Endometrial microvascular endothelial cells (primary cell): ENCODE measurements around the gene ABCE1. TPM values are rescaled to one million over a fixed set of nuclear protein-coding genes. Genes with fewer than 3 reads are reported as not detected.

Experiments used
- in situ Hi-C: cut with HindIII; loops from 2 replicates; pipeline ENCODE4 v1.10.0; 2017; ENCODE audit warnings: low sequenced_read_pairs, low pct_unique_long_range_greater_than_20kb; ENCODE audit errors: inconsistent ontology term
- total RNA-seq: library from RNA; depleted of rRNA; stranded (reverse); fragments of >200 nt; gene quantifications from one replicate; pipeline ENCODE4 v1.2.3, GENCODE V29; 2015; ENCODE audit errors: inconsistent ontology term

Gene ABCE1
- total RNA-seq, result 226 TPM

DNA sequence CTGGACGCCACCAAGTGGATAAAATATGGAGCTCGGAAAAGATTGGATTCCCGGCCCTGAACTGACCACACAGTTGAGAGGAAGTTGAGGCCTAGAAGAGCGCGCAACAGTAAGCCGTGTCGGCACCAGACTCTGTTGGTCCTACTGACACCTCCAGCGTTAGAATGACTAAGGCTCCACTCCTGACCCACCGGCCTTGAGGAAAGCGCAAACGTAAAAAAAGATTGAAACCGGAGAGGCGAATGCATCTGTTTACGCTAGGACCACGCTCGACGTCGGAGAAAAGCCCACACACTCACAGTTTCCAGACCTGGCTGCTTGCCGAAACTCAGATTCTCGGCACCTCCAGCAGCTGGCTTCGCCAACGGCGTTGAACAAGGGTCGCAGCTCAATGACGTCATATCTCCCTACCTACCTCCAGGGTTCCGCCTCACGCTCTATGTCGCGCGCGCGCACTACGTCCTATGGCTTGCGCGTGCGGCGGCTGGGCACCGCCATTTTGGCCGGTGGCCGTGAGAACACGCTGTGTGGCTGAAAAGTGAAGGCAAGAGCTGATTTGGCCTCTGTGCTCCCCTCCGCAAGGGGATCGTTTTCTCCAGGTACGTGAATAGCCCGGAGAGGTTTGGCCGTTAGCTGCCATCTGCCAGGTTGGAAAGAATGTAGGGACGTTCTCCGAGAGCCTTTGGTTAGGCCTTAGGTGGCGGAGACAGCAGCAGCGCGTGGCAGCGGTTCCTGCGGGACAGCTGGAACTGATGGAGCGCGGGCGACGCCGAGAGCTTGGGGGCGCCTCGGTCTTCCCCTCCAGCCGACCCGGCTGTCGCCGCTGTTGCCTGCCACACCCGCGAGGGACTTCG, at the start of gene ABCE1, which contains the start of gene ANAPC10:
ABCE1 (plus strand) TSS at position 491 of the 854 bp plus-strand sequence. CDS start 6,102 bp downstream, outside the sequence.
ANAPC10 (minus strand) TSS at position 376 of the 854 bp plus-strand sequence. CDS start 2,097 bp downstream, outside the sequence.
- in situ Hi-C loops, result no loop called here

DNA sequence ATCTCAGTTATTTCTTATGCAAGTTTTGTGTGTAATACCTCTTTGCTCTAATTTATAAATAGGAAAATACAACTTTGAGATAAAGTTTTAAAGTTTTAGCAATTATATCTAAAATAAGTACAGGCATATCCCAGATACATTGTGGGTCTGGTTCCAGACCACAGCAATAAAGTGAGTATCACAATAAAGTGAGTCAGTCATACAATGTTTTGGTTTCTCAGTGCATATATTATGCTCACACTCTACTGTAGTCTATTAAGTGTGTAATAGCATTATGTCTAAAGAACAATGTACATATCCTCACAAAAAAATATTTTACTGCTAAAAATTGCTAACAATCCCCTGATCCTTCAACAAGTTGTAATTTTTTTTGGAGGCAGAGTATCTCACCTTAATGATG, 49.3 kb upstream of the ABCE1 start:
- in situ Hi-C loops, result no loop called here

GRCh38 chr4:145049241-145049640, 48.9 kb upstream of the ABCE1 start:
- in situ Hi-C loops, result no loop called here

- in situ Hi-C loops, result no loop called here
These were observed 42.4 kb upstream of the ABCE1 start for GRCh38 chr4:145055533-145056257.

DNA sequence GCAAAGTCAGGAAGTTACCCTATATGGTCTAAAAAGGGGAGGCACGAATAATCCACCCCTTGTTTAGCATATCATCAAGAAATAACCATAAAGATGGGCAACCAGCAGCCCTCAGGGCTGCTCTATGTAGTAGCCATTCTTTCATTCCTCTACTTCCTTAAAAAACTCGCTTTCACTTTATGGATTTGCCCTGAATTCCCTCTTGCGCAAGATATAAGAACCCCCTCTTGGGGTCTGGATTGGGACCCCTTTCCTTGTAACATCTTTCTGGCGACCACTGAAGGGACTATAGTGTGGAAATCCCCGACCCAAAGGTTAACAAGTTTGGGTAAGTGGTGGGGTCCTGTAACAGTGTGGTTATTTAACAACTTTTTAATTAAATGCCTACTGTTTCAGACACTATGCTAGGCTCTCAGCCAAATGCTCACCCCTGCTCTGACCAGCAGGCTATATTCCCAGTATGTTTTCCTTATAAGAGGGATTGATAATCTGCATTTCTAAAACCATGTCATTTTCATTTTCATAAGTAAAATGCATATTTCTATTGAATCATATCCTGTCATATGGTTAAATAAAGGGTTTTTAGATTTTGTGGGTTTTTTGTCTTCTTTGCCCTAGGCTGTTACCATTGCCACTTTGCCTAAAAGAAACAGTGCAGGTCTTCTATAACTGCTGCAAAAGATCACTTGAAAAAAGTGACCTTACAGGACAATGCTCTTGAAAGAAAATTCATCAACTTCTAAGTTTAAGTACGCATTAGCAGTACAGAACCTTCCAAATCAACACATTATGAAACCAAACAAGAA, 41.6 kb upstream of the ABCE1 start:
- in situ Hi-C loops, result no loop called here

DNA sequence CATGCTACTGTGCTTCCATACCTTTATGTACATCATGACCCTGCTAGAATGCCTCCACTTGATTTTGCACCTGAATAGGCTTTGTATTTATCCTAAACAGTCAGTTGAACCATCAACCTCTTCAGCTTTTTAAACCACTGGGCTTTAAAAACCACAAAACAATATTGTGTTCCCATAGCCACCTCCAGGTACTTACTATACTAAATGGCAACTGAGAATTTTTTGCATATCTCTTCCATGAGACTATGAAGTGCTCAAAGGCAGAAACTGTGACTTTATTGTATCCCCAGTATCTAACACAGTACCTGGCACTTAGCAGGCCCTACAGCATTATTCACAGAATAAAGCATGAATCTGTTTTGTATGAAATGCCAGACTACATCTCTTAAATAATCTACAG, 39.9 kb upstream of the ABCE1 start:
- in situ Hi-C loops, result no loop called here

GRCh38 chr4:145061318-145061920, 36.7 kb upstream of the ABCE1 start:
- in situ Hi-C loops, result no loop called here

- in situ Hi-C loops, result no loop called here
These were observed 32.0 kb upstream of the ABCE1 start for GRCh38 chr4:145066063-145066501.

DNA sequence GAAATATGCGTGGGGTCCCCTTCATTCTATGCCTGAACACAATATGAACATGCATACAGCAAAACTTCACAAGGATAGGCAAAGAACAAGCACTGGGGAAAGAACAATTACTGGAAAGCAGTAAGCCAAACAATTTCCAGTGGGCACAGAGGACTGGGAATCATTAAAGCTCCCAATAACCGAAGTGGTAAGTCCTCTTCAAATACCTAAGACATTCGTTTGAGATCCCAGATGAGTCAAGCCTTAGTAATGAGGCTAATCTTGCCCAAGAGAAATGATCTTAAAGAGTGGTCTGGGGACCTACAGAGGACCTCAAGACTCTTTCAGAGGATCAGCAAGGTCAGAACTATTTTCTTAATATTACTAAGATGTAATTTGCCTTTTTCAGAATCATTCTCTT, 28.8 kb upstream of the ABCE1 start:
- in situ Hi-C loops, result no loop called here

DNA sequence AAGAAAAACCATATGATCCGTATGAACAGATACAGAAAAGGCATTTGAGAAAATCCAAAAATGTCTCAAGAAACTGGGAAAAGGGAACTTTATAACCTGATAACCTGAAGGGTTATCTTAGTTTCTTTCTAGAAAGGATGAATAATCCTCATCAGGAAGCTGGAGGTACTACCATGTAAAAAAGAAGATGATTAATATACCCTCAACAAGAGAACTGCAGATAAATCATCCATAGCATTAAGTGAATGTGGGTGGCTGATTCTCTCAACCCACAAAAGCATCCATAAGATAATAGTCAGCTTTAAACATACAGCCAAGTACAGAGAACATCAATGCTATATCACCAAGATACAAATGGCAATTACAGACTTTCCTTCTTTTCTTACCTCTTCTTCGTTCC, 26.6 kb upstream of the ABCE1 start:
- in situ Hi-C loops, result no loop called here

DNA sequence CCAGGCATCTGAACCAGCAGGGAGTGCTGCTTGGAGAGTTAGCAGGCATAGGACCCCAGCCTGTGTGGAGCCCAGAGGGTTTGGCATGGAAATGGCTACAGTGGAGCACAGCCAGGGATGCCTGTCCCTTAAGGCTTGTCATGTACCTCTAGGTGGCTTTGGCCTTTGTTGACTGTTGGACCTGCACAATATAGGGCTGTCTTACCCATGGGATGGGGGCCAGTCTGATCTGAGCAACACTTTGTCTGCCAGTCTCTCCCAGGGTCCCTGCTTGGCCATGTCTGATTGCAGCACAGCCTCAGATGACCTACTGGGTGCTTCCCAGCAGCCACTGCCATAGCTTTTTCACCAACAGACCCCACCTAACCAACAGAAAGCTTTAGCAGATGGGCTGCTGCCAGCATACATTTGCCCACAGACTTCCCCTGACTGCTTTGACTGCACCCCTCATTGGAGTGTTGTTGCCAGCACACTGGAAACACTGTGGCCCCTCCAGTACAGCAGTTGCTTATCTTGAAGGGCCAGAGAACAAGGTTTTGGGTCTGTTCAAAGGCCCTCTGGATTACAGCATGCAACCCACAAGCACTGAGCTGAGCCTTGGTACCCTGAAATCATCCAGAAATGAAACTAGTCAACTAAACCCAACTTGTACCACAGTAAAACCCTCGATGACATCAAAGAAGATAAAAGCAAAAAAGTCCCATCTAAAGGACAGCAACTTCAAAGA, 22.2 kb upstream of the ABCE1 start:
- in situ Hi-C loops, result no loop called here

GRCh38 chr4:145076469-145076855, 21.6 kb upstream of the ABCE1 start:
- in situ Hi-C loops, result no loop called here

- in situ Hi-C loops, result no loop called here
These were observed 16.4 kb upstream of the ABCE1 start for GRCh38 chr4:145081756-145082155.

DNA sequence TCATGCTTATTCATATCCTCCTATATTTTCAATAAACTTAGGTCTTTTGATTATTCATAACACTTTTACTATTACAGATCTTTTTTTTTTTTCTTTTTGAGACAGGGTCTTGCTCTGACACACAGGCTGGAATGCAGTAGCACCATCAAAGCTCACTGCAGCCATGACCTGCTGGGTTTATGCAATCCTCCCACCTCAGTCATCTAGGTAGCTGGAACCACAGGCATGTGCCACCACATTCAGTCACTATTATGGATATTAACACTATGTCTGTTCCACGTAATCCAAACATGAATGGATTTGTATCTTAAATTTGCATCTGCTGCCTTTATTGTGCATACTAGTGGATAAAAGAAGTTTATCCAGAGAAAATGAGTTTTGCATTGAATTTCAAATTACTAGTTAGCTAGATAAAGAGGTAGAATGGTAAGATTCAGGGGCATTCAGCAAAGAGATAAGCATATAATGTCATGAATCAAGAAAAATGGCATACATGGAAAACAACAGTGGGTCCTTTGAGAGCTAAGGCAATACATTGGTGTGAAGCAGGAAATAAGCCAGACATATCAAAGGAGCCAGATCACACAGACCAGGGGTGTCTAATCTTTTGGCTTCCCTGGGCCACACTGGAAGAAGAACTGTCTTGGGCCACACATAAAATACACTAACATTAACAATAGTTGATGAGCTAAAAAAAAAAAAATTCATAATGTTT, 14.1 kb upstream of the ABCE1 start:
- in situ Hi-C loops, result no loop called here

DNA sequence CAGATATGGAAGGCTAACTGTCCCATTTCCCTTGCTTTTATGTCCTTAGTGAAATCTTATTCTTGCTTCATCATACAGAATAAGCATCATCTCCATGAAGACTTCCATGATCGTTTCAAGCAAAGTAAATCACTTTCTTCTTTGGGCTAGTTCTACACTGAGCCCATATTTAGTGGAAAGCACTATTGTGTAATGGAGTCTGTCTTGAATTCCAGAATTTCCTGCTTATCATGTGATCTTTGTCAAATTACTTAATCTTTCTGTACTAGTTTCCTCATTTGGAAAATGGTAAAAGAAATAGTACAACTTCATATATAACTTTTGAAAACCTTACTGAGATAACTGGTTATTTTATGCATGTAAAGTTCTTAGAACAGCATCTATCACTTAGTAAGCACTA, 7.7 kb upstream of the ABCE1 start:
- in situ Hi-C loops, result no loop called here

DNA sequence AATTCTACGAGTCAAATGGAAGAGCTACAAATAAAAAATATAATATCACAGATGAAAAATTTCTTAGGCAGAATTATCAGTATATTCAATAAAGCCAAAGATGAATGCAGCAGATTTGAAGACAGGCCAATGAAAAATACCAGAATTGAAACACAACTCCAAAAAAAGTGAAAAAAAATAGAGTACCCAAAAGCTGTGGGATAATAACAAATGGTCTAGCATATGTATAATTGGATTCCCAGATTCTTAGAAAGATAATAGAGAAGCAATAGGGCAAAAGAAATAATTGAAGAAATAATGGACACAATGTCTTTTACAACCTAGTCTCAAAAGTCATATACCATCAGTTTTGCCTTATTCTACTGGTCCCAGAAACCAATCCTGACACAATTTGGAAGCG, 4.5 kb upstream of the ABCE1 start:
- in situ Hi-C loops, result no loop called here

GRCh38 chr4:145097331-145097820, 735 bp upstream of the ABCE1 start:
- in situ Hi-C loops, result no loop called here

DNA sequence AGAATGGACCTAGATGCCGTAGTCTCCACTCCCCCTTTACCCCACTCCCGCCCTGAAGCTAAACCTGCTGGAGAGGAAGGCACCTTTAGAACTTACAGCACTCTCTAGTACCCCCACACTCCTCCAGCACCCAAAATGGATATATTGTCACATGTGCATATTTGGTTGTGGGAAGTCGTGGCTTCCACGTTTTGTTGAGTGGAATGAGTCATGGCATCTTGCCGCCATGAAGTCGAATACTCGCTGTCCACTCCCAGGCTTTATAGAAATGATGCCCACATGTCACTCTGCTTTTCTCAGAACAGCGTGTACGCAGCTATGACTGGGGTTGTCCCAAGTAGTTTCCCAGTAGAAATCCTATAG, 545 bp downstream of the ABCE1 start:
- in situ Hi-C loops, result no loop called here
